Ureter (tissue), 1 donor: Measurements from ENCODE around the gene CACNA1A. TPM values are rescaled to one million over a fixed set of nuclear protein-coding genes. Genes with fewer than 3 reads are reported as not detected.
"Not testable (repeated sequence)": the region's sequence is repeated elsewhere in the genome, so short reads cannot be mapped to it uniquely, and the experiment has no call there.

Source experiments
- DNase-seq: peaks from one replicate; pipeline ENCODE4 v3.0.0-alpha.2; 2020; ENCODE audit warnings: low spot score
- total RNA-seq: library from RNA; stranded (reverse); gene quantifications from one replicate; pipeline ENCODE4 v1.2.4, GENCODE V29; 2023
- donor health status: DM: yes; HTN: yes; CAD: no.

Gene CACNA1A
- total RNA-seq, 1 donor from 2014 or later = 2.2 TPM

- no peak for DNase-seq
Observed at GRCh38 chr19:13427273-13428051, 78.8 kb downstream of the CACNA1A start.

- not testable (repeated sequence) for DNase-seq
Observed at GRCh38 chr19:13425875-13426274, 80.4 kb downstream of the CACNA1A start.

GRCh38 chr19:13425151-13425550 lies 81.1 kb downstream of the CACNA1A start:
- no peak for DNase-seq

- DNase-seq = no peak
Observed at GRCh38 chr19:13420780-13421179, 85.5 kb downstream of the CACNA1A start.

GRCh38 chr19:13417054-13417453 lies 89.2 kb downstream of the CACNA1A start:
- no peak for DNase-seq

DNA sequence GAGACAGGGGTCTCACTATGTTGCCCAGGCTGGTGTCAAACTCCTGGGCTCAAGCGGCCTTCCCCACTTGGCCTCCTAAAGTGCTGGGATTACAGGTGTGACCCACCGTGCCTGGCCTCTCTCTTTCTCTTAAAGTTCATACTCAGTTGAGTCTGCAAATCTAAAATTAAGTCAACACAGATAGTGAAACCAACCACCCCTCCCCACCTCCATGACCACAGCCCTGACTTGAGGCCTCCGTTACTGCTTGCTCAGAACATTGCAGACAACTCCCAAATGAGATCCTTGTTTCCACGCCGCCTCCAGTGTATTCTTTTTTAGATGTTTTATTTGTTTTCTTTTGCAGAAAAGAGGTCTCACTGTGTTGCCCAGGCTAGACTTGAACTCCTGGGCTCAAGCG lies 94.4 kb downstream of the CACNA1A start:
- no peak for DNase-seq

DNA sequence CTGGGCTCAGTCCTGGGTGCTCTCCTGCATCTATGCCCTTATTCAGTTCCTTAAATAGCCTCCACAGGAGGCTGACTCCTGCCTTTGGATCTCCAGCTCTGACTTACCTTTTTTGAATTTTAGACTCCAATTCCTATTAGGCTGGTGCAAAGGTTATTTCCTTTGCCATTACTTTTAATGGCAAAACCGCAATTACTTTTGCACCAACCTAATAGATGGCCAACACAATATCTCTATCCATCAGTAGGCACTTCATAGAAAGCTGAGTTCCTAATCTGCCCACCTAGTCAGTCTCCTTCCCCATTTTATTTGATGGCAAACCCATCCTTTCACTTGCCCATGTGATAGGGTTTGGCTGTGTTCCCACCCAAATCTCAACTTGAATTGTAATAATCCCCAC lies 95.3 kb downstream of the CACNA1A start:
- no peak for DNase-seq

DNA sequence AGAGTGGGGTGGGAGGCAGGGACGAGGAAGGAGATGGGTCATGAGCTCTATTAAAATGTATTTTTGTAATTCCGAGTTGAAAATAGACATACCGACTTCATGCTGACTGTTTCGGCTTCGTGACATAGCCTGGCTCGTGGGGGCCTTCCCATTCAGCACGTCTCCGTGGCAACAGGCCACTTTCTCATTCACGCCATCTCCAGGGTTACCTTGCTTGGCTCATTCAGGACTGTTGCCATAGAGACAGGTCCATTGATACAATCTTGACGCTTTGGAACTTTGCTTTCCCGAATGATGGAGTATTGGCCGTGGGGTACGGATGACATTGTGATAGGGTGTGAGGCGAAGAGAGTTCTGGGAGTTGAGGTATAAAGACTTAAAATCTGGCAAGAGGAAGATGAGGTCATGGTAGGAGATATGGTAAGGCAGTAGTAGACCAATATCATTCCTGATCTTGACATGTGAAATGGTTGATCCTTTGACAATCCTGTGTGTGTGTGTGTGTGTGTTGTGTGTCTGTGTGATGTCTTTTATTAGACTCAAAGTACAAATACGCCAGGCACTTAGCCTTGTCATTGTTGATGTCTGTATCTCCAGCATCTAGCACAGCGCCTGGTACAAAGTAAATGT lies 97.3 kb downstream of the CACNA1A start:
- no peak for DNase-seq

- no peak for DNase-seq
Observed at GRCh38 chr19:13404236-13404635, 102.0 kb downstream of the CACNA1A start.

DNA sequence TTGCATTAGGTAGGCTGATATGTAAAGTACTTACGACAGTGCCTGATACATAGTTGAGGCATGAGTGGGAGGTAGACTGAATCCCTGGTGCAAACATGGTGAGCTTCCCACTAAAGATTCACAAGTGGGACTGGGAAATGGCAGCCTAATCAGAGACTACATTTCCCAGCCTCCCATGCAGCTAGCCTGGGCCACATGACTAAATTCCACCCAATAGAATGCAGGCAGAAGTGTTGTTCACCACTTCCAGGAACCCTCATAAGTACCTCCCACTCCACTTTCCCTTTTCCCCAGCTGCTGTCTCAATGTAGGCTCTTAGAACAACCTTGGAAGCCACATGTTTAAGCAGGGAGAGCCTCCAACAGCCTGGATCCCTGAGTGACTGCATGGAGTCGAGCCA lies 104.9 kb downstream of the CACNA1A start:
- DNase-seq = no peak

GRCh38 chr19:13400296-13400695 lies 106.0 kb downstream of the CACNA1A start:
- DNase-seq = no peak

GRCh38 chr19:13399746-13400145 lies 106.5 kb downstream of the CACNA1A start:
- no peak for DNase-seq

- DNase-seq = no peak
Observed at GRCh38 chr19:13398780-13399726, 107.2 kb downstream of the CACNA1A start.

DNA sequence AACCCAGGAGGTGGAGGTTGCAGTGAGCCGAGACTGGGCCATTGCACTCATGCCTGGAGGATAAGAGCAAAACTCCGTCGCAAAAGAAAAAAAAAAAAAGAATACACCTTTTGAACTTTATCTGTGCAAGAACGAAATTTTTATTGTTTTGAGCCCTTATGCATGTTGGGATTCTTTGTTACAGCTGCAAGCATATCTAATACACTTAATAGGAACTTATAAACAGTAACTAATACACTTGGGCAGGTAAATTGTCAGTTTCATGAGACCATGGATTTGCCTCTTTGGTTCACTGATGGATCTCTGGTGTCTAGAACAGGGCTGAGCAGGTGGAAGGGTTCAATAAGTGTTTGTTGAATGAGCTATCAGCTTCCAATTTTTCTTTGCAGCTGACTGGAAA lies 108.1 kb downstream of the CACNA1A start:
- no peak for DNase-seq

DNA sequence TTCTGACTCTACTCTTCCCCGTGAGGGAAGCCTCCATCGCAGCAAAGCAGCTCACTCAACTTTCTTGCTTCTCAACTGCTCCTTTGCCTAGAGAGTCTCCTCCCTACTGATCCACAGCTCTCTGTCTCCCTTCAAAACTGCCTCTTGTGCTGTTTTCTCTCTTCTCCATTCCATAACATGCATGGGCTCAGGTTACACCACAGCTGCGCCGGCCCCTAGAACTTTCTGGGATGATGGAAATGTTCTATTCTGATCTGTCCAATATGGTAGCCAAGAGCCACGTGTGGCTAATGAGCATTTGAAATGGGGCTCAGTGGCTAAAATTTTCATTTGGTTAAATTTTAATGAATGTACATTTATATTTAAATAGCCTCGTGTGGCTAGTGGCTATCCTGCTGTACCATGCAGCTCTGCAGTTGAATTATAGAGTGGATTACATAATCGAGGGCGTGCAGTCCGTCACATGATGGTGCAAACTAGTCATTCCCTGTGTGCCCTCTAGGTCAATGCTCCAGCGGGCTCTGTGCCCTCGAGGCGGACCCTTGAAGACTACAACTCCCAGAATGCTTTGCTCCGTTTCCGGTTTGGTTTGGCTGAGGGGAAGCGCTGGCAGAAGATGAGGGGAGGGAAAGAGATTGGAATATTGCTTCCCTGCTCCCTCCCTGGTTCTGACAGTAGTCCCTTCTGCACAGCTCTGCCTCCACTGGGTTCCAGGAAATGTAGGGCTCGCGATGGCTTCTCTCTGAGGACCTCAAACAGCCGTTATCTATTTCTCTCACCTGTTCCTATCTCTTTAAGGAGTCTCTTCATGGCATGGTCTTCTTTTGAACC lies 109.8 kb downstream of the CACNA1A start:
- DNase-seq = no peak

DNA sequence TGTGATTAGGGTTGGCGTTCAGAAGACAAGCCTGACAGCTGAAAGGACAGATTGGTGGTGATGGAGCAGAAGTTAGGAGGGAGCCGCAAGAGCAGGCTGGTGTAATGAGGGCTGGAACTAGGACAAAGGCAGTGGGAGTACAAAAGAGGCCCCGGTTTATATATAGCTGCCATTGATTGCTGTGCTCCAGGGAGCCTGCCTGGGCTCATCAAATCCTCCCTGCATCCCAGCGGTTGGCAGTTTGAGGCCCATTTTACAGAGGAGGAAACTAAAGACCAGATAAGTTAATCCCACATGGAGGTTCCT lies 123.7 kb downstream of the CACNA1A start:
- DNase-seq = no peak

DNA sequence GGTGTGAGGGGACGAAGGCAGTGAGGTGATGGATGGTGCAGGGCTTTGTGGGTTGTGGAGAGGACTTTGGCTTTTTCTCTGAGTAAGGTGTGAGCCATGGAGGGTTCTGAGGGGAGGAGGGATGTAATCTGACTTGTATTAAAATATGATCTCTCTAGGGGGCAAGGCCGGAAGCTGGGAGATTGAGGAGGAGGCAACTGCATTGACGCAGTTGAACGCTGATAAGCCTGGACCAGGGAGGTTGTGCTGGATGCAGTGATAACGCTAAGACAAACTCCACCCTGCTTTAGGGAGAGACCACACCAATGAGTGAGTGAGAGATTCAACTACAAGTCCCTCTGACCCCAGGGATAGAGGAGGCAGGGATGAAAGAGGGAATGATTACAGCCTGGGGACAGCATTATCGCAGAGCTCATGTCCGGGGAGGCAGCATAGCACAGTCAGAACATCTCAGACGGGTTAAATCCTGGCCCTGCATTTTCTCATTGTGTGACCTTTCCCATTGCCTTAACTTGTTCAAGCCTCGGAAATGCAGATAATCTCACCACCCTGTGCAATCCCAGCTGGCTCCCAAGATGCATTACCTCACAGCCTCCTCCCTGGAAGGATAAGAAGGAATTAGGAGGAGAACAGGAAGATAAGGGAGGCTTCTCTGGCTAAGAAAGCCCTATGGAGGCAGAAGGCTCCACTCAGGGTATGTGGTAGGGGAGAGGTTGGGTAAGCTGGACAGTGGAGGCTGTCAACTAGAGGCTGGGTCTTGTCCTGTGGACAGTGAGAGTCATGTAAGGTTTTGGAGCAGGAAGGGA lies 124.2 kb downstream of the CACNA1A start:
- no peak for DNase-seq

GRCh38 chr19:13376537-13376936 lies 129.7 kb downstream of the CACNA1A start:
- DNase-seq = no peak

GRCh38 chr19:13373599-13373998 lies 132.7 kb downstream of the CACNA1A start:
- DNase-seq = no peak

DNA sequence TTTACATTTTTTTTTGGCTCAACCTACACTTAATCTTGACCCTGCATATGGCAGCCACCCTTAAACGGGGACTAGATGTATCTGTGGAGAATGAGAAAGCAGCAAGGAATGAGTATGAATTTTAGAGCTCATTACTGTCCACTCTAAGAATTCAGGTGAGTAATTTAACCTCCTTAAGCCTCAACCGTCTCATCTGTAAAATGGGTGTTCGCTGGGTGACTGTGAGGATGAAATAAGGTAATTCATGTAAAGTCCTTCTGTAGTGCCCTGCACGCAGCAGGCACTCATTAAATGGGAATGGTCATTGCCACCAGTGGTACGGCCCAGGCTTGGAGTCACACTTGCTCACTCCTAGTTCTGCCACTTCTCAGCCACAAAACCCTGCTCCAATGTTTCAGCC lies 135.3 kb downstream of the CACNA1A start:
- DNase-seq = no peak
